ENCODE measurements around the gene C4orf50. TPM values are rescaled to one million over a fixed set of nuclear protein-coding genes. Genes with fewer than 3 reads are reported as not detected.

C4orf50 gene
- total RNA-seq, 4 donors from 2014 or later = 0.04 to 0.19 (median 0.04) TPM; not detected in 1

- DNase-seq = no peak
- H3K4me1 ChIP-seq = peaks cover 0 to 7% (median 0%) of the 10 kb centered on the region in 3 donors
- no peaks in the 10 kb centered on the region for H3K9me3 ChIP-seq
- 0 to 14% methylated on average over 2 to 7 of the region's 8 CpGs for WGBS, 2 donors
- TF ChIP-seq CTCF (IDR thresholded peaks at IDR 0.05) = no peak
- no peak for TF ChIP-seq POLR2A (IDR thresholded peaks at IDR 0.05)
- no peaks in the 10 kb centered on the region for H3K36me3 ChIP-seq
- H3K27me3 ChIP-seq = peaks cover 0 to 57% (median 2%) of the 10 kb centered on the region in 4 donors
- H3K27ac ChIP-seq = no peak overlapping the region
- H3K4me3 ChIP-seq = no peak overlapping the region
- intact Hi-C loops (cut with DNase I) = no loop called here
Observed at GRCh38 chr4:6011686-6012085, 6.5 kb downstream of the C4orf50 start.

GRCh38 chr4:6011271-6011671 lies 7.0 kb downstream of the C4orf50 start:
- H3K27ac ChIP-seq = no peak overlapping the region
- H3K27me3 ChIP-seq = peaks cover 0 to 55% (median 2%) of the 10 kb centered on the region in 4 donors
- intact Hi-C loops (cut with DNase I) = no loop called here
- H3K36me3 ChIP-seq = no peaks in the 10 kb centered on the region
- H3K4me3 ChIP-seq = no peak overlapping the region
- no peak for TF ChIP-seq POLR2A (IDR thresholded peaks at IDR 0.05)
- TF ChIP-seq CTCF (IDR thresholded peaks at IDR 0.05) = no peak
- no peaks in the 10 kb centered on the region for H3K9me3 ChIP-seq
- WGBS, 2 donors = 56 to 57% methylated on average over 9 to 11 of the region's 12 CpGs
- peaks cover 0 to 7% (median 0%) of the 10 kb centered on the region in 3 donors for H3K4me1 ChIP-seq
- no peak for DNase-seq

- 51 to 56% methylated on average over 2 of the region's 3 CpGs for WGBS, 2 donors
- Histone ChIP-seq H3K36me3 (no peaks in the 10 kb centered on the region), H3K27me3 (peaks cover 0 to 56% (median 2%) of the 10 kb centered on the region in 4 donors), H3K4me3 (no peak overlapping the region), H3K4me1 (peaks cover 0 to 7% (median 0%) of the 10 kb centered on the region in 3 donors), H3K27ac (no peak overlapping the region), H3K9me3 (no peaks in the 10 kb centered on the region)
- TF ChIP-seq POLR2A (IDR thresholded peaks at IDR 0.05) (no peak), CTCF (IDR thresholded peaks at IDR 0.05) (no peak)
- intact Hi-C loops (cut with DNase I) = no loop called here
- DNase-seq = no peak
Observed at GRCh38 chr4:6010789-6011188, 7.4 kb downstream of the C4orf50 start.

GRCh38 chr4:6009452-6009851 lies 8.8 kb downstream of the C4orf50 start:
- WGBS, 2 donors = 31 to 41% methylated on average over 8 of the region's 8 CpGs
- no peak for TF ChIP-seq POLR2A (IDR thresholded peaks at IDR 0.05)
- TF ChIP-seq CTCF (IDR thresholded peaks at IDR 0.05) = no peak
- intact Hi-C loops (cut with DNase I) = no loop called here
- H3K27ac ChIP-seq = no peak overlapping the region
- no peaks in the 10 kb centered on the region for H3K36me3 ChIP-seq
- H3K4me3 ChIP-seq = no peak overlapping the region
- H3K9me3 ChIP-seq = no peaks in the 10 kb centered on the region
- DNase-seq = no peak
- H3K4me1 ChIP-seq = peaks cover 0 to 7% (median 0%) of the 10 kb centered on the region in 3 donors
- H3K27me3 ChIP-seq = peaks cover 0 to 63% (median 2%) of the 10 kb centered on the region in 4 donors

- Histone ChIP-seq H3K27ac (no peak overlapping the region), H3K9me3 (no peaks in the 10 kb centered on the region), H3K4me1 (peaks cover 0 to 7% (median 0%) of the 10 kb centered on the region in 3 donors), H3K4me3 (no peak overlapping the region), H3K36me3 (no peaks in the 10 kb centered on the region), H3K27me3 (peaks cover 0 to 63% (median 2%) of the 10 kb centered on the region in 4 donors)
- DNase-seq = no peak
- intact Hi-C loops (cut with DNase I) = no loop called here
- WGBS, 2 donors = 57 to 65% methylated on average over 13 to 16 of the region's 19 CpGs
- TF ChIP-seq CTCF (IDR thresholded peaks at IDR 0.05) (no peak), POLR2A (IDR thresholded peaks at IDR 0.05) (no peak)
Observed at GRCh38 chr4:6008766-6009385, 9.4 kb downstream of the C4orf50 start.
